HG03575 (cell line): Measurements from ENCODE around the gene ALX4.

Source experiments
- ATAC-seq: cut with Tn5 transposase; IDR thresholded peaks from one replicate; pipeline ENCODE4 v1.9.1; 2021; ENCODE audit not compliant: unreplicated experiment, insufficient number of reproducible peaks, low FRiP score; ENCODE audit errors: extremely low read depth

ALX4 gene

GRCh38 chr11:44229098-44229497, 80.8 kb downstream of the ALX4 start:
- no peak for ATAC-seq

DNA sequence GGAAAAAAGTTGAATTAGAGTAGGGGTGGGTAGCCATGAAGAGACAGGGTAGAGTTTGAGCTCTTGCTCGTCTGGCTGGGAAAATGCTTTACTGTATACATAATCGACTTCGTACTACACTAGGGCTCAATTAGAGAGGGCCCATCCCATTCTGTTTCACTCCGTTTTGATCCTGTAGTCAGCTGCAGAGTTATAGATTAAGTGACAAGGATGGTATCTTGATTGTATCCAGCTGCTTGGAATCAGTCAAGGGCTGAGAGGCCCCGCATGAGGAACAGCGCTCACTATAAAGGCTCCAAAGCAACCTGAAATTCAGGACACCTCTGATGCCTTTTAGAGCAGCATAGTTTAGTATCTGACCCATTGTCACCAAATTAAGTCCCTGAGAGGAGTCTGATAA, 81.6 kb downstream of the ALX4 start:
- no peak for ATAC-seq

GRCh38 chr11:44226945-44227344, 83.0 kb downstream of the ALX4 start:
- no peak for ATAC-seq

GRCh38 chr11:44226490-44226889, 83.4 kb downstream of the ALX4 start:
- ATAC-seq: no peak

DNA sequence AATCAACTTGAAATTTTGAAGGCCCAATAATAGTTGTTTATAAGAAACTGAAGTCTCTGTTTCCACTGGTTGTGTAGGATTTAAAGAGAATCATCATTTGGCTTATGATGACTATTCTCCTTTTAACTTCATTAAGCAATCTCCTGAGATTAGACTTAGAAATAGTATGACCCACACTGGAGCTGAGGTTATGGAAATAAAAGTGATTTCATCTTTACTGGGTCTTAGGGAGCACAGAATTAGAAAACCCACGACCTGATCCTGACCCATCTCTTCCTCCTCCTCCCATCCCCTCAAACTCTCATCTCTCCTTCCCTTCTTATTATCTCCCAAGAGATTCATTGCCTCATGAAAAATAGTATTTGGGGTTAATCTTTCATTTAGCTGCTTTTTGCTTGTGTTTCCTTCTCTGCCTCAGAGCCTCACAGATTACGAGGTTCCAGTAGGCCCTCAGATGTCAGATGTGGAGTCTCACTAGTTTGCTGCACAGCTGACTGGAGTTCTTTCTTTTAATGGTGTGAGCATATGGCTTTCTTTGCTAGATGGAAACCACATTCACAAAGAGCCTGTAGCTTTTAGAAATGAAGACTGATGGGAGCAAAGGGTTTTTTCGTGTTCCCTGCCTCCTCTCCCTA, 85.0 kb downstream of the ALX4 start:
- no peak for ATAC-seq

GRCh38 chr11:44223238-44223637, 86.7 kb downstream of the ALX4 start:
- ATAC-seq: no peak

DNA sequence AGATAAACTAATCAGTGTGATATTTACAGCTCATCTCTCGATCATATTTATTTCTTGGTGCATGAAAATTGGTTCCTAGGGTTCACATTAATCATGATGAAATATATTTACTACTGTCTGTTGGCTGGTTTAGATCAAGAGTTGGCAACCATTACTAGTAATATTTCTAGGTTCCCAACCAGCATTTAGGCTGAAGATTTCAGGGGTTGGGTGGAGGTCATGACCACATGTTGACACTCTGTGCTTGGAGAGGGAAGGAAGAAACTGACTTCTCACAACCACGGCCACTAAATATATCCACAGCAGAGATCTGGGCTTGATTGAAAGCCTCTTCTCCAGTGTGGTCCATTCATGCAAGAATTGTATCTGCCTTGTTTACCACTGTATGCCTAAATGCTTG, 87.9 kb downstream of the ALX4 start:
- ATAC-seq: no peak

DNA sequence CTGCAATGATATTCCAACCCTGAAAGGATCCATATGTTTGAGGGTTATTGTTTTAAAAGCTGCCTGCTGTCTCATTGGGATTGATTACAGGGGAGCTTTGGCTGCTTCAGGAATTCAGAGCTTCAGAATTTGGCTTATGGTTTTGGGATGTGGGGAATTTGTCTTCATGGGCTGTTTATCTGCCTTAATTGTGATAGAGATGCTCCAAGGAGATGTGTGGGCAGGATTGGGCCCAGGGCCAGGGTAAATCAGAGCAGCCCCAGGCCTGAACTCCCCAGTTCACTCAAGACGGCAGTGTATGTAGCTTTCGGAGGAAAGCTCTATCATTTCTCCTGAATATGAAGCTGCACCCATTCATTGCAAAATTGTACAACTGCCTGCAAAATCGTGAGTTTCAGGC, 88.5 kb downstream of the ALX4 start:
- ATAC-seq: no peak

DNA sequence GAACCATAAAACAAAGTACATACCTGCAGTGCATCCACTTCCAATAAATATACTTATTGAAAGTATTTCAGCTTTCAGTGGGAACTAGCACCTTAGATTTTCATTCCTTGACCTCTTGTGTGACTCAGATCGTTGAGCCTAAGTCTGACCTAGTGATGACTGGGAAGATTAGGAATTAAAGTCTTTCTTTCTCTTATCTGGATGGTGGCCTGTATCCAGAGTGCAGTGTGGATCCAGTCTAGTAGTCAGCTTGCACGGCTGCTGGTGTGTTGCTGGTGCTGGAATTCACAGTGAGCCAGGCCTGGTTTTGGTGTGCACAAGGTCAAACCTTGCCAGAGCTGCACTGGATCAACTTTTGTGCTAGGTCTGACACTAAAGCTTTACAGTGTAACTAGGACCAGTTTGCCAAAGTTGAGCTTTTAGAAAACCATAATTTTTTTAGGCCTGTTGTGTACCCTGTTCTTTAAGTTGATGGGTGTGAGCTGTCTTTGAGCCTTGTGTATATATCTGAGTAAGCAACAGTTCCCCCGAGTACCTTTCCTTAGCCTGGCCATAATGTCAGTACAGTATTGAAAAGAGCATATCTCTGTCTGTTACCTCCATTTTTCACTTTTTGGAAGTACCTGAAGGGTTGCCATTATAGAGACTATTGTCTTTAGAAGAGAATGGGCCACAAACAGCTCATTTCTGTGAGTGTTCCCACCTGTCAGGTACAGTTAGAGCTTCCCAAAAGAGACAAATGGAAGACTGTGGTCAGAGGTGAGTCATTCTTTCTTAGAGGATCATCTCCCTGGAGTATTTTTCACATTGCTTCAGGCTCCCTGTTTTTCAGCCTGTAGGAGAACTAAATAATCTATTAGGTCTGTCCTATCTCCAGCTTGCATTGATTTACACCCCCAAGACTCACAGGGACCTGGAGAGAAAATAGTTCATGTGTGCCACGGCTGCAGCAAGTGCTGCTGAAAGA, 89.8 kb downstream of the ALX4 start:
- no peak for ATAC-seq

DNA sequence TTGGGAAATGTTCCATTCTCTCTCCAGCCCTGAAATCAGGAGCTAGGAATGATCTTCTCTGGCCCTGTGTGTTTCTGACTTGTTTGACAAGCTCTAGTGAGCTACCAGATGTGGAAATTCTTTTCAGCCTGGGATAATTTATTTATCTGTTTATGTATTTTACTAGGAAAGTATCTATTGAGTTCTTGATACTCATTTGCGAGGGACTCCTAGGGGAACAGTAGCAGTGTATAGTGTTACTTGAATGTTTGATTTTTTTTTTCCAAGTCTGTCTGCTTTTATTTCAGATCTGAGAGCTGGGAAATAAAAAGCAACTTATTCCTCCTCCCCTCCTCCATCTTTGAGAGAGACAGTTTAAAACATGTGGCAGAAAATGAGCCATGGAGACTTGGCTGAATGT, 92.5 kb downstream of the ALX4 start:
- ATAC-seq: no peak

GRCh38 chr11:44213148-44213547, 96.8 kb downstream of the ALX4 start:
- no peak for ATAC-seq

DNA sequence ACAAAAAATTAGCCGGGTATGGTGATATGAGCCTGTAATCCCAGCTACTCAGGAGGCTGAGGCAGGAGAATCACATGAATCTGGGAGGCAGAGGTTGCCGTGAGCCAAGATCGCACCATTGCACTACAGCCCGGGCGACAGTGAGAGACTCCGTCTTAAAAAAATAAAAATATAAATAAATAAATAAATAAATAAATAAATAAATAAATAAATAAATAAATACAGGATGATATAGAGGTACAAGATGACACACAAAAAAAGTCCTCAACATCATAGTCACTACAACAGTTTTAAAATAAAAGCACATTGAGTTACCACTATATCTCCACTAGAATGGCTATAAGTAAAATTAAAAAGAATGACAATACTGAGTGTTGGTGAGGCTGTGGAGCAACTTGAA, 97.8 kb downstream of the ALX4 start:
- no peak for ATAC-seq
